A673 (cell line): ENCODE results near the gene TRAF6. TPM values are rescaled to one million over a fixed set of nuclear protein-coding genes. Genes with fewer than 3 reads are reported as not detected.

Experiments used
- BruUV-seq: library from RNA; stranded (reverse); fragments of 400-500 nt; replicated peaks from 2 replicates; lab custom pipeline; 2021; lab: Mats Ljungman, UMichigan
- CTCF ChIA-PET: fragments of 300-600 bp; sonication (Branson Sonifier 250); formaldehyde crosslinking; loops from one replicate; lab custom pipeline; 2022; ENCODE audit warnings: antibody characterized with exemption; lab: Charles Lee
- POLR2A ChIA-PET: fragments of 300-600 bp; sonication (Branson Sonifier 250); formaldehyde crosslinking; loops from one replicate; lab custom pipeline; 2022; ENCODE audit warnings: antibody characterized with exemption; ENCODE audit not compliant: low non-redundant PET; lab: Charles Lee
- DNase-seq: peaks from one replicate; pipeline ENCODE4 v3.0.0-alpha.2; 2015; ENCODE audit warnings: low spot score
- H3K27ac ChIP-seq: fragments of 200-600 bp; sonication (generic); 2 replicates; pipeline ENCODE4 v1.5.1; 2016; ENCODE audit warnings: mixed run types, low read depth, mild to moderate bottlenecking, mixed read lengths, antibody characterized with exemption, low read length; ENCODE audit not compliant: poor library complexity, severe bottlenecking
- H3K27me3 ChIP-seq: fragments of 200-600 bp; sonication (generic); replicated peaks from 2 replicates; pipeline ENCODE4 v1.6.1; 2017; ENCODE audit warnings: mixed run types, low read depth, mild to moderate bottlenecking, mixed read lengths, antibody characterized with exemption, low read length; ENCODE audit not compliant: insufficient read depth, poor library complexity
- H3K36me3 ChIP-seq: fragments of 200-600 bp; sonication (generic); 2 replicates; pipeline ENCODE4 v1.6.1; 2016; ENCODE audit warnings: mixed run types, mild to moderate bottlenecking, mixed read lengths, antibody characterized with exemption, low read length; ENCODE audit not compliant: insufficient read depth, poor library complexity, severe bottlenecking
- H3K4me1 ChIP-seq: fragments of 200-600 bp; sonication (generic); 2 replicates; pipeline ENCODE4 v1.6.1; 2017; ENCODE audit warnings: mixed run types, mild to moderate bottlenecking, mixed read lengths, antibody characterized with exemption, low read length; ENCODE audit not compliant: insufficient read depth, poor library complexity, severe bottlenecking
- H3K4me3 ChIP-seq: fragments of 200-600 bp; sonication (generic); 2 replicates; pipeline ENCODE4 v1.5.1; 2016; ENCODE audit warnings: low read depth, mixed run types, mild to moderate bottlenecking, mixed read lengths, low read length; ENCODE audit not compliant: poor library complexity, severe bottlenecking
- H3K9me3 ChIP-seq: fragments of 200-600 bp; sonication (generic); 2 replicates; pipeline ENCODE4 v1.6.1; 2016; ENCODE audit warnings: mixed run types, low read depth, mild to moderate bottlenecking, mixed read lengths, antibody characterized with exemption, low read length; ENCODE audit not compliant: poor library complexity, severe bottlenecking
- EZH2 ChIP-seq: fragments of 200-600 bp; sonication (generic); IDR thresholded peaks from 2 replicates; pipeline ENCODE4 v1.6.1; 2017; ENCODE audit warnings: borderline replicate concordance, low read depth, mild to moderate bottlenecking, mixed read lengths, antibody characterized with exemption, low read length; ENCODE audit not compliant: poor library complexity, severe bottlenecking
- intact Hi-C: fragments of 100-400 bp; cut with micrococcal nuclease; formaldehyde crosslinking; loops from one replicate; pipeline ENCODE4 v1.10.0; 2022; ENCODE audit not compliant: unreplicated experiment
- total RNA-seq: library from RNA; stranded (reverse); gene quantifications from 2 replicates; pipeline ENCODE4 v1.2.3, GENCODE V29; 2021
- TF ChIP-seq, protein P1 (sequence below): fragments of 300-800, 200-600 bp; sonication (generic); conservative IDR thresholded peaks from 2 replicates; pipeline ENCODE4 v1.5.1; 2017; ENCODE audit warnings: low read depth, mild to moderate bottlenecking, antibody characterized with exemption, low read length, moderate library complexity, mixed read lengths

Gene TRAF6
- total RNA-seq, 1 experiment from 2014 or later: 28.6 TPM

DNA sequence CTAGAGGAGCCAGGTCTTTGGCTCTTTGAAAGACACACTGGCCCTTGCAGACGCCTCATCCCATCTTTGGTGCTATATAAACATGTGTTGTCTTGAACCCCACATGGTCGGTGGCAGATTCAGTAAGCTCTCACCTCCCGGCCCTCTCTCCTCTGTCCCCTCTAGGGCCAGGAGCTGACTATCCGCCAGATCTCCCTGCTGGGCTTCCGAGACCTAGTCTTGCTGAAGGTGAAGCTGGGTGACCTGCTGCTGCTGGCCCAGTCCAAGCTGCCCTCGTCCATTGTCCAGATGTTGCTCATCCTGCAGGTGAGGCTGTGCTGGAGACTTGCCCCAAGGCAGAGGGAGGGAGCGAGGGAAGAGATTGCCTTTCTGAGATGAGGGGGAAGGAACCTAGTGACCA is 63.9 kb downstream of the TRAF6 start:
- BruUV-seq: no TSS peak
- ChIA-PET CTCF (interaction anchor here (1.1 kb wide), 1 partner anchor 180 kb away, joined by 3 read pairs; no protein-coding TSS in a partner anchor), POLR2A (no interaction called here)

DNA sequence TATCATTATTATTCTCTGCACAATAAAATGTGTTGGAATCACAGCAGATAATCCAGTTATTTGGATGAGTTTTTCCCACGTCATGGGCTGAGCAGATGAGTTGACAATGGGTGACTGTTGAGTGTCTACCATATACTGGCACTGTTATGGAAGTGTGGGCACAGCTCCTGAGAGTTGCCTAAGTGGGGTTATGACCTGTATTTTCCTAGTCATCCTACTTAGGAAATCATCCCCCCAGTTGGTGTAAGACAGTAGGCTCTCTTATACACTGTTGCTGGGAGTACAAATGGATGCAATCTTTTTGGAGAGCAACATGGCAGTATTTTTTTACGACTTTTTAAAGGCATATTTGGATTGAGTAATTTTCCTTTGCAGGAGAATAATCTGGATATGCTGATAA is 66.4 kb downstream of the TRAF6 start:
- no peak for TF ChIP-seq EZH2
- TF ChIP-seq, protein P1, sequence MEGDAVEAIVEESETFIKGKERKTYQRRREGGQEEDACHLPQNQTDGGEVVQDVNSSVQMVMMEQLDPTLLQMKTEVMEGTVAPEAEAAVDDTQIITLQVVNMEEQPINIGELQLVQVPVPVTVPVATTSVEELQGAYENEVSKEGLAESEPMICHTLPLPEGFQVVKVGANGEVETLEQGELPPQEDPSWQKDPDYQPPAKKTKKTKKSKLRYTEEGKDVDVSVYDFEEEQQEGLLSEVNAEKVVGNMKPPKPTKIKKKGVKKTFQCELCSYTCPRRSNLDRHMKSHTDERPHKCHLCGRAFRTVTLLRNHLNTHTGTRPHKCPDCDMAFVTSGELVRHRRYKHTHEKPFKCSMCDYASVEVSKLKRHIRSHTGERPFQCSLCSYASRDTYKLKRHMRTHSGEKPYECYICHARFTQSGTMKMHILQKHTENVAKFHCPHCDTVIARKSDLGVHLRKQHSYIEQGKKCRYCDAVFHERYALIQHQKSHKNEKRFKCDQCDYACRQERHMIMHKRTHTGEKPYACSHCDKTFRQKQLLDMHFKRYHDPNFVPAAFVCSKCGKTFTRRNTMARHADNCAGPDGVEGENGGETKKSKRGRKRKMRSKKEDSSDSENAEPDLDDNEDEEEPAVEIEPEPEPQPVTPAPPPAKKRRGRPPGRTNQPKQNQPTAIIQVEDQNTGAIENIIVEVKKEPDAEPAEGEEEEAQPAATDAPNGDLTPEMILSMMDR: no peak
- ChIA-PET POLR2A (no interaction called here), CTCF (no interaction called here)
- Histone ChIP-seq H3K36me3 (peaks cover 4% of the 10 kb centered on the region), H3K4me3 (no peak overlapping the region), H3K27ac (no peak overlapping the region), H3K4me1 (peaks cover 6% of the 10 kb centered on the region), H3K27me3 (no peaks in the 10 kb centered on the region), H3K9me3 (no peaks in the 10 kb centered on the region)
- intact Hi-C loops: no loop called here
- DNase-seq: no peak
- BruUV-seq: no TSS peak

More for the DNA sequence above, 63.9 kb downstream of the TRAF6 start:
- no peaks in the 10 kb centered on the region for H3K27me3 ChIP-seq
- H3K36me3 ChIP-seq: peaks cover 1% of the 10 kb centered on the region
- H3K27ac ChIP-seq: no peak overlapping the region
- TF ChIP-seq, protein P1: no peak
- TF ChIP-seq EZH2: no peak
- intact Hi-C loops: no loop called here
- H3K9me3 ChIP-seq: no peaks in the 10 kb centered on the region
- DNase-seq: no peak
- no peak overlapping the region for H3K4me3 ChIP-seq
- H3K4me1 ChIP-seq: peaks cover 6% of the 10 kb centered on the region

DNA sequence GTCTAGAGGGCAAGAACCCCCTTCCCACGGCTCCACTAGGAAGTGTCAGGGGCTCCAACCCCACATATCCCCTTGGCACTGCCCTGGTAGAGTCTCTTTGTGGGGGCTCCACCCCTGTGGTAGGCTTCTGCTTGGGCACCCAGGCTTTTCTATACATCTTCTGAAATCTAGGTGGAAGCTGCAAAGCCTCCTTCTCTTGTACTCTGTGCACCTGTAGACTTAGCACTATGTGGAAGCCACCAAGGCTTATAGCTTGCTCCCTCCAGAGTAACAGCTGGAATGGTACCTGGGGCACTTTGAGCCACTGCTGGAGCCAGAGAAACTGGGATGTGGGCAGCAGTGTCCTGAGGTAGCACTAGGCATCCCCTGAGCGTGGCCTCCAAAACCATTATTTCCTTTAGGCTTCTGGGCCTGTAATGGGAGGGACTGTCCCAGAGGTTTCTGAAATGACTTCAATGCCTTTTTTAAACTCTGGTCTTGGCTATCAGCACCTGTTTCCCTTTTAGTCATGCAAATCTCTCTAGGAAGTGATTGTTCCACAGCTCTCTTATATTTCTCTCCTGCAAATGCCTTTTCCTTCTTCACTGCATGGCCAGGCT is 68.4 kb downstream of the TRAF6 start:
- Histone ChIP-seq H3K27me3 (no peaks in the 10 kb centered on the region), H3K4me3 (no peak overlapping the region), H3K9me3 (no peaks in the 10 kb centered on the region), H3K4me1 (no peaks in the 10 kb centered on the region), H3K27ac (no peak overlapping the region), H3K36me3 (peaks cover 17% of the 10 kb centered on the region)
- ChIA-PET POLR2A (no interaction called here), CTCF (no interaction called here)
- BruUV-seq: no TSS peak
- TF ChIP-seq, protein P1: no peak
- no peak for TF ChIP-seq EZH2
- DNase-seq: no peak
- intact Hi-C loops: no loop called here
